ENCODE results near the gene DVL3.
"Not testable (repeated sequence)": the region's sequence is repeated elsewhere in the genome, so short reads cannot be mapped to it uniquely, and the experiment has no call there.

The DVL3 gene

GRCh38 chr3:184156522-184156955 lies 1.4 kb downstream of the DVL3 start:
- DNase-seq: peak; percentile 29

GRCh38 chr3:184157206-184157605 lies 2.0 kb downstream of the DVL3 start:
- DNase-seq: no peak

- DNase-seq: no peak
These were observed 3.2 kb downstream of the DVL3 start for GRCh38 chr3:184158404-184158803.

GRCh38 chr3:184160456-184160855 lies 5.3 kb downstream of the DVL3 start:
- DNase-seq: no peak

GRCh38 chr3:184162571-184163070 lies 7.4 kb downstream of the DVL3 start:
- DNase-seq: not testable (repeated sequence)

GRCh38 chr3:184164648-184165330 lies 9.6 kb downstream of the DVL3 start:
- no peak for DNase-seq

DNA sequence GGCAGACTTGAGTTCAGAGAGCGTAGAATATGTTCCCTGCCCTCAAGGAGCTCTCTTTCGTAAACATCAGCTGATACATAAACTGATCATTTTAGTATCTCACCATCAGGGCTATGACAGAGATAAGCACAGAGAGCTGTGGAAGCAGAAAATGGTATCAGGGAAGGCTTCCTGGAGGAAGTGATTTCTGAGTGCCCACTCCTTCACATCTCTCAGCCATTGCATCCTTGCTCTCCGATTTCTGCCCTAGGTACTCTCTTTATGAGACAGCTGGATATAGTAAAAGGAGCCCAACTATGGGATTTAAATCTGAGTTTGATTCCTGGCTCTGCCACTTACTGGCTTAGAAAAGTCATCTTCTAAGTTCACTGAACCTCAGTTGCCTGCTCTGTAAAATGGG lies 10.4 kb downstream of the DVL3 start:
- no peak for DNase-seq

GRCh38 chr3:184166671-184167070 lies 11.5 kb downstream of the DVL3 start:
- DNase-seq: no peak

GRCh38 chr3:184167786-184168185 lies 12.6 kb downstream of the DVL3 start:
- no peak for DNase-seq

DNA sequence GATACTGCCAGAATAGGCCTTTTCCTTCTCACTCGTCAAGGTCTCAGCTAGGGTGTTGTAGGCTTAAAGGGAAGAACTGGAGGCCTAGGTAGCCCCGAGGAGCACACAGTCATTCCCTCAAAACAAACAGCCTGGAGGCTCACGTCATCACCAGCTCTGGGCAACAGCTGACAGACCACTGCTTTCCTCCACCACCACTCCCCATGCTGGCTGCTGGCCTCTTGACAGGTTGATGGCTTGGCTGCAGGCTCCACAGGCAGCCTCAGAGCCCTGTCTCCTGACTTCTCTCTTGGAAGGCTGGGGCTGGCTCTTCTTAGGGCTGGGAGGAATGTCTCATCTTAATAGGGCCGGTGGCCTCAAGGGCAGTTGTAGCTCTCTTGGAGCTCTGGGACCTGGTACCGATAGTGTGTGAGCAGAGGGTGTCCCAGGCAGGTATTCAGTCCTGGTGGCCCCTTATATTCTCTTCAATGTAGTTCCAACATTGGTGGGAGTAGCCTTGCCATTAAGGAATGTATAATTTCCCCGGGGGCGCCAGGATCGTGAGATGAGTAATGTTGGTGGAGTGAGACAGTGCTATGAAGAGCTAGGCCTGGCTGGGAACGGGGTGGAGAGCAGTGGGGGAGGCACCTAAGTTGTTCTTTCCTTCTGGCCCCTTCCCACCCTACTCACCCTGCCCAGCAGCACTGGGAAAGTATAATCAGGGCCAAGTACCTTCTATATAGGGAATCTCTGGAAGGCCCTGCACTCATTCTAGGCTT lies 13.4 kb downstream of the DVL3 start:
- DNase-seq: no peak

GRCh38 chr3:184169896-184170875 lies 15.0 kb downstream of the DVL3 start:
- no peak for DNase-seq

GRCh38 chr3:184171562-184171961 lies 16.4 kb downstream of the DVL3 start:
- DNase-seq: no peak

DNA sequence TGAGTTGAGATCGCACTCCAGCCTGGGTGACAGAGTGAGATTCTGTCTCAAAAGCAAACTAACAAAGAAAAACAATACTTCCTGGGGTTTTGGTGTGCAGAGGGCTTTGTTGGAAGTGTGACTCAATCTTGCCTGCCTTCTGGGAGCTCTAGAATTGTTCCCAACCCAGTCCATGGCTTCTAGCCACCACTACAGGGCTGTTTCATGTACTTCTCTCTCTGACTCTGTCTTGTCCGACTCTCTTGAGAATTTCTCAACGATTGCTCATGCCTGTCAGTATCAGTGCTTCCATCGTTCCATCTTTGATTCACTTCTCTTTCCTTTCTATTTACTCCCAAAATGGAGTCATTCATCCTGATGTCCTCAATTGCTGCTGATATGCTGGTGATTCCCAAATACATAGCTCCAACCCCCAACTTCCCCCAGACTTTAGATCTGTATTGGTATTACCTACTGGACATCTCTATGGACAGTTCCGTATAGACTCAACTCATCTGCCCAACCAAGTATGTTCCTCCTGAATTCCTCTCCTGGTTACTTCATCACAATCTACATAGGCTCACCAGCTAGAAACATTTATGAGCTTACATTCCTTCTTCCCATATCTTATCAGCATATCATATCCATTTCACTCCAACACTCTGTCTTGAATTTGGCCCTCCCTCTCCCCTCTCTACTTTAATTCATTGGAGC lies 17.6 kb downstream of the DVL3 start:
- DNase-seq: no peak

DNA sequence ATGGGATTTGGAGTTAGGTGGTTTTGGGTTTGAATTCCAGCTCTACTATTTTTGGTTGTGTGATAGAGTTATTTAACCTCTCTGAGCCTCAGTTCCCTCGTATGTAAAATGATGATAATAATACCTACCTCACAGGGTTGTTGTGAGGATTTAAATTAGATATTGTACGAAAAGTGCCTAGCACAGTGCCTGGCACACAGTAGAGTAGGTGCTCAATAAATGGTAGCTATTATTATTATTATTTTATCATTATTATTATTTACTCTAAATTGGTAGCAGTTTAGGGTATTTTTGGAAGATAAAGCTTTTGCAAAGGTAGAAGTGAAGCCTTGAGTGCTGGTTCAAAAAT lies 18.2 kb downstream of the DVL3 start:
- DNase-seq: no peak

- no peak for DNase-seq
These were observed 19.1 kb downstream of the DVL3 start for GRCh38 chr3:184174284-184174645.

DNA sequence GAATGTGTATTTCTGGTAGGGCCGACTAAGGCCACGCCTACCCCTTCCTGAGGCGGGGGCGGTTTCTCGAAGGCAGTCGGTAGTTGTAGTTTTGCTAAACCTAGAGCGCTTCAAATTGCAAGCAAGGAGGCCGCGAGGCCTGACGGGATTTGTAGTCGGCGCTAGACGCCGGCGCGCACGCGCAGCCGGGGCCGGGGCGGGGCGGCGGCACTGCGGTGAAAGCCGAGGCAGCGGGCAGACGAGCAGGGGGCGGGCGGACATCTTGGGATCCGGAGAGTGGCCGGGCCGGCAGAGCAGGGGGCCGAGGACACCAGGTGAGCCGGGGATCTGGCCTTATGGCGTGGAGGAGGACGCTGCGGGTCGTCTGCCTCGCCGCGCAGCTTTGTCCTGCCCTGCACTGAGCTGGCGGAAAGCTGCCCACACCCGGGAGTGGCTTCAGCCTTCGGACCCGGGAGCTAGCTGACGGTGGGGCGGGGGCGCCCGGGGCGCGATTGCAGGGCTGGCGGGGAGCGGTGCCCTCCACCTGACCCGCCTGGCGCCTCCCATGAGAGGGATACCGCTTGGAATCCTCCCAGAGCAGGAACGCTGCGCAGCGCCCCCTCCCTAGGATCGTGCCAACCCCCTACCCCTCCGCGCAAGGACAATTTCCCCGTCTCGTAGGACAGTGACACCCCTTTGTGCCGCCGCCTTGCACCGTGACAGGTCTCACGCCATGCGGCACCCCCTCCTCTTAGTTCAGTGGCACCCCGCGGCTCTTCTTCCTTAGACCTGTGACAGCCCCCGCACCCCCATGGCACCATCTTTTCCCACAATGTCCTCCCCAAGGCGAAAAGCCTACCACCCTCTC lies 19.7 kb downstream of the DVL3 start, which contains the start of gene AP2M1:
AP2M1 (plus strand) TSS at position 210 of the 847 bp plus-strand sequence. CDS start 2,139 bp downstream, outside the sequence.
- peak; percentile 99 for DNase-seq

GRCh38 chr3:184175506-184175905 lies 20.3 kb downstream of the DVL3 start:
- no peak for DNase-seq

DNA sequence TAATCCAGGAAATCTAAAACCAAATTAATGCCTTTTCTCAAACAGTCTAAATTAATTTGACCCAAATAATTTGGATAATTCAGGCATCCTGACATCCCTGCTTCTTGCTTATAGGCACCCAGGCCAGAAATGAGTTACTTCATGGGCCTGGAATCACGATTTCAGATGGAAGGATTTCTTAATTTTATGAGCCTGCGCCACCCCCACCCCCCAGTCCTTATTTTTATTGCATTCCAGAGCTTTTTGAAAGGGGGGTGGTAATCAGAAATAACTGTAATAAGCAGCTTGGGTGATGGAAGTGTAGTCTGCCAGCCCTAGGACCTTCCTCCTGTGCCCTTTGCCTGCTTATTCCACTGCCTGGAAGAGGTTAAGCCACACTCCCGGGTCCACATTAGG lies 20.8 kb downstream of the DVL3 start:
- DNase-seq: no peak

- DNase-seq: no peak
These were observed 21.5 kb downstream of the DVL3 start for GRCh38 chr3:184176377-184177330.

- no peak for DNase-seq
These were observed 22.2 kb downstream of the DVL3 start for GRCh38 chr3:184177331-184177731.
